GM18511 (cell line): ENCODE measurements around the gene CCDC7.
"Not testable (repeated sequence)": the region's sequence is repeated elsewhere in the genome, so short reads cannot be mapped to it uniquely, and the experiment has no call there.

ENCODE experiments used
- ATAC-seq: cut with Tn5 transposase; IDR thresholded peaks from one replicate; pipeline ENCODE4 v1.9.1; 2021; ENCODE audit warnings: mild to moderate bottlenecking, moderate library complexity; ENCODE audit not compliant: unreplicated experiment

Gene CCDC7

GRCh38 chr10:32446536-32447406, 831 bp downstream of the CCDC7 start:
- peak; percentile 17 for ATAC-seq

GRCh38 chr10:32454148-32454547, 8.2 kb downstream of the CCDC7 start:
- no peak for ATAC-seq

GRCh38 chr10:32459051-32459698, 13.2 kb downstream of the CCDC7 start:
- ATAC-seq: no peak

- peak; percentile 77 for ATAC-seq
These were observed 15.3 kb downstream of the CCDC7 start for GRCh38 chr10:32461203-32461602.

- no peak for ATAC-seq
These were observed 25.3 kb downstream of the CCDC7 start for GRCh38 chr10:32471232-32471631.

- no peak for ATAC-seq
These were observed 31.6 kb downstream of the CCDC7 start for GRCh38 chr10:32477499-32477898.

GRCh38 chr10:32481606-32482005, 35.7 kb downstream of the CCDC7 start:
- ATAC-seq: no peak

GRCh38 chr10:32483019-32483502, 37.1 kb downstream of the CCDC7 start:
- ATAC-seq: not testable (repeated sequence)

GRCh38 chr10:32488038-32488437, 42.1 kb downstream of the CCDC7 start:
- not testable (repeated sequence) for ATAC-seq

GRCh38 chr10:32489158-32489557, 43.2 kb downstream of the CCDC7 start:
- no peak for ATAC-seq

GRCh38 chr10:32489901-32490300, 44.0 kb downstream of the CCDC7 start:
- no peak for ATAC-seq

- not testable (repeated sequence) for ATAC-seq
These were observed 48.6 kb downstream of the CCDC7 start for GRCh38 chr10:32494562-32494961.

GRCh38 chr10:32500136-32500535, 54.2 kb downstream of the CCDC7 start:
- ATAC-seq: not testable (repeated sequence)

- ATAC-seq: no peak
These were observed 56.0 kb downstream of the CCDC7 start for GRCh38 chr10:32501906-32502305.

- not testable (repeated sequence) for ATAC-seq
These were observed 60.0 kb downstream of the CCDC7 start for GRCh38 chr10:32505762-32506420.

- no peak for ATAC-seq
These were observed 65.7 kb downstream of the CCDC7 start for GRCh38 chr10:32511599-32511998.

GRCh38 chr10:32516567-32517495, 70.9 kb downstream of the CCDC7 start:
- no peak for ATAC-seq

- ATAC-seq: no peak
These were observed 84.3 kb downstream of the CCDC7 start for GRCh38 chr10:32530231-32530630.

GRCh38 chr10:32538256-32538655, 92.3 kb downstream of the CCDC7 start:
- no peak for ATAC-seq

- no peak for ATAC-seq
These were observed 94.9 kb downstream of the CCDC7 start for GRCh38 chr10:32540691-32541470.
